Mesodermal cell (in vitro differentiated cells): ENCODE measurements around the gene ST3GAL2.
"Not testable (repeated sequence)": the region's sequence is repeated elsewhere in the genome, so short reads cannot be mapped to it uniquely, and the experiment has no call there.

Experiments used
- H3K27ac ChIP-seq: 2 replicates; pipeline ENCODE4 v1.7.0; 2013; ENCODE audit warnings: mild to moderate bottlenecking, low read depth, low read length, moderate library complexity; ENCODE audit not compliant: severe bottlenecking
- H3K36me3 ChIP-seq: 2 replicates; pipeline ENCODE4 v1.7.1; 2013; ENCODE audit warnings: mild to moderate bottlenecking, low read length, moderate library complexity; ENCODE audit not compliant: control insufficient read depth, insufficient read depth
- H3K4me1 ChIP-seq: one replicate; pipeline ENCODE4 v1.7.1; 2013; ENCODE audit warnings: mild to moderate bottlenecking, low read length; ENCODE audit not compliant: insufficient read depth, control insufficient read depth, poor library complexity, severe bottlenecking
- H3K4me3 ChIP-seq: 2 replicates; pipeline ENCODE4 v1.7.0; 2013; ENCODE audit warnings: low read length, control low read depth, mild to moderate bottlenecking; ENCODE audit not compliant: insufficient read depth, poor library complexity, severe bottlenecking; ENCODE audit errors: extremely low read depth
- H3K9me3 ChIP-seq: 2 replicates; pipeline ENCODE4 v1.7.1; 2013; ENCODE audit warnings: mild to moderate bottlenecking, low read length, moderate library complexity; ENCODE audit not compliant: control insufficient read depth
- WGBS, 2 experiments: methylation state at CpG; one replicate each; pipeline ENCODE4 v1.1.5; 2013; ENCODE audit warnings: missing lambda C conversion rate in 2 of 2; ENCODE audit not compliant: insufficient coverage in 2 of 2; 5-methylcytosine and 5-hydroxymethylcytosine counted together

Gene ST3GAL2

DNA sequence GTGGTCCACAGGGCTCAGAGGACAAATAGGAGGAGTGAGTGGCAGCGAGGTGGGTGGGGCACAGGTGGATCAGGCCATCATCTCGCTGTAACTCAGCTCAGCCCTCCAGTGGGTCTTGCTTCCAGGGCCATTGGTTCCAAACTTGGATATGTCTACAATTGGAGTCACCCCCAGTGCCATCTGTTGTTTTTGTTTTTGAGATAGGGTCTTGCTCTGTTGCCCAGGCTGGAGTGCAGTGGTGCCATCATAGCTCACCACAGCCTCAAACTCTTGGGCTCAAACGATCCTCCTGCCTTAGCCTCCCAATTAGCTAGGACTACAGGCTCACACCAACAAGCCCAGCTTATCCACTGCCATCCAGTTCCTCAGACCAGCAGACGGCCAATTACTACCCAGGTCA lies 46.3 kb downstream of the ST3GAL2 start:
- peaks cover 13% of the 10 kb centered on the region for H3K4me1 ChIP-seq
- H3K4me3 ChIP-seq, result no peak overlapping the region
- no peak overlapping the region for H3K27ac ChIP-seq
- 93 to 97% methylated on average over 3 of the region's 4 CpGs for WGBS, 2 experiments
- no peaks in the 10 kb centered on the region for H3K9me3 ChIP-seq
- H3K36me3 ChIP-seq, result peaks cover 83% of the 10 kb centered on the region

DNA sequence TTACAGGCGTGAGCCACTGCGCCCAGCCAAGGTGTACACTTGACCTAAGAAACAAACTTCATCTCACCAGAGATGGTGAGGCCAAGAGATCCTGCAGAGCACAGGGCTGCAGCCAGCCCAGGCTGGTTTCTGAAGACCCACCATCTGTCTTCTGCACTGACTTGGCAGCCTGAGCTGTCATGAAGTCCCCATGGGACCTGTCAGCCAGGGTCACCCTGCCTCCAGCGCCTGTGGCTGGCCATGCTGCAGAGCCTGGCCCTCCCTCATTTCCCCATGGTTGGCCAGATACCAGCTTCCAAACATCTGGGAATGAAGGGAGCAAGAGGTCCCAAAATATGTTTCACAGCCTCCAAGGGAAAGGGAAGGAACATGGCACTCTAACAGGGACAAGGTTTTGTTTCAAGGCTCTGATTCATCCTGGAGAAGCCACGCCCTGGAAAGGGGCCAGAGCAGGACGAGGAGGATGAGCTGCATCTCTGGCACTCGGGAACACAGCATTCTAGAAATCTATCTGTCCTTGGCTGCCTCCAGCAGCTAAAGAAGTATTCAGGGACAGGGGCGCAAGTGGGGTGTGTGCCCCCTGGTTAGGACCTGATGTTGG lies 46.9 kb downstream of the ST3GAL2 start:
- Histone ChIP-seq H3K27ac (no peak overlapping the region), H3K36me3 (peaks cover 85% of the 10 kb centered on the region), H3K9me3 (no peaks in the 10 kb centered on the region), H3K4me3 (no peak overlapping the region), H3K4me1 (peaks cover 13% of the 10 kb centered on the region)
- WGBS, 2 experiments, result 96 to 97% methylated on average over 4 to 7 of the region's 7 CpGs

DNA sequence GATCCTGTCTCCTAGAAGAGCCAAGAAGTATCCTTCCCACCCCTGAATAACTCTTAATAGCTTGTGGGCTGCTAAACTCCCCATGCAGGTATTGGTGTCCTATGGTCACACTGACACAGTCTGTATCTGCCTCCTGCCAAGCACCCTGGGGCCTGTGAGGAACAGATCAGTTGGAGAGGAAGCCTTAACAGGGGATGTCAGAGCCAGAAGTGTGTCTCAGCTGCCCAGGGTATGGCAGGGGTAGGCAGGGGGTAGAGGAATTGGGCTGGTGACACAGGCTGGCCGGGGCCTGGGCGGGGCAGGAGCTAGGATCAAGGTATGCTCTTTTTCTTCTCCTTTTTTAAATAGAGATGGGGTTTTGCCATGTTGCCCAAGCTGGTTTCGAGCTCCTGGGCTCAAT lies 47.5 kb downstream of the ST3GAL2 start:
- H3K4me1 ChIP-seq, result peaks cover 10% of the 10 kb centered on the region
- H3K9me3 ChIP-seq, result no peaks in the 10 kb centered on the region
- no peak overlapping the region for H3K27ac ChIP-seq
- H3K4me3 ChIP-seq, result no peak overlapping the region
- WGBS, 2 experiments, result 100% methylated on average over 2 of the region's 3 CpGs
- peaks cover 89% of the 10 kb centered on the region for H3K36me3 ChIP-seq

DNA sequence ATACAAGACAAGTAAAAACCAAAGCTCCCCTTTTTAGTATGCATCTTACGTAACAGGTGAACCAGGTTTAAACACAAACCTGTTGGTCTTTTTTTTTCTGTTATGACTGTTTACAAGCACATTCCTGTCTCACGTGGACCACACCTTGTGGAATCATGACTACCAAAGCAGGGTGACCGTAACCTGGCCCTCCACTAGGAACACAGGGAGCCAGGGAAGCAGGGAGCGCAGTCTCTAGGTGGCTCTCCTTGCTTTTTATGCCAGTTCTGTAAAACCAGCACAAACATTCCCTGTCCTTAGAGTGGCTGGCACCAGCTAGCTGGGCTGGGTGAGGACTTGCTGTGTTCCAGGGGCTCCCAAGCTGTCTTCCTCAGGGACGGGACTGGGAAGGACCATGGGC lies 48.1 kb downstream of the ST3GAL2 start:
- WGBS, 2 experiments, result 95 to 100% methylated on average over 3 to 4 of the region's 5 CpGs
- Histone ChIP-seq H3K27ac (no peak overlapping the region), H3K9me3 (no peaks in the 10 kb centered on the region), H3K36me3 (peaks cover 89% of the 10 kb centered on the region), H3K4me1 (peaks cover 7% of the 10 kb centered on the region), H3K4me3 (no peak overlapping the region)

DNA sequence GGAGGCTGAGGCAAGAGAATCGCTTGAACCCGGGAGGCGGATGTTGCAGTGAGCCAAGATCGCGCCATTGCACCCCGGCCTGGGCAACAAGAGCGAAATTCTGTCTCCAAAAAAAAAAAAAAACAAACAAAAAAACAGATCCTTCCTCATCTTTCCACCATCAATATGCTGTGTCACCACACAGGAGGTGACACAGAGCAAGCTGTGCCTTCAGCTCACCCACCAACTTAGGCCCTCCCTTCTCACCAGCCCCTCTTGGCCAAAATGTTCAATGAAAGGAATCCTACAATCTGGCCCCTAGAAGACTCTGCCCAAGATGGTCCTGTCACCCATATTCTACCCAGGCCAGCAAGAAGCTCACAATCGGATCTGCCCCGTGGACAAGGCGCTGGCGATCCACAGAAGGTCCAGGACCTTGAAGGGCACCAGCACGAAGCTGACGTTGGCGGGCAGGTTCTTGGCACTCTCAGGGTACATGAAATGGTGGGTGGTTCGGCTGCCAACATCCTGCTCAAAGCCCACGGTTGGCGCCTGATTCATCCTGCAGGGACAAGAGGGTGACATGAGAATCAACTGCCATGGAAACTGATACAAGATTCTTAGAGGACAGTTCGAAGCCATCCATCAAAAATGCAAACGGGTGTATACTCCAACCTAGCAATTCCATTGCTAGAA lies 50.8 kb downstream of the ST3GAL2 start:
- H3K36me3 ChIP-seq, result peaks cover 89% of the 10 kb centered on the region
- 96 to 98% methylated on average over 13 of the region's 19 CpGs for WGBS, 2 experiments

DNA sequence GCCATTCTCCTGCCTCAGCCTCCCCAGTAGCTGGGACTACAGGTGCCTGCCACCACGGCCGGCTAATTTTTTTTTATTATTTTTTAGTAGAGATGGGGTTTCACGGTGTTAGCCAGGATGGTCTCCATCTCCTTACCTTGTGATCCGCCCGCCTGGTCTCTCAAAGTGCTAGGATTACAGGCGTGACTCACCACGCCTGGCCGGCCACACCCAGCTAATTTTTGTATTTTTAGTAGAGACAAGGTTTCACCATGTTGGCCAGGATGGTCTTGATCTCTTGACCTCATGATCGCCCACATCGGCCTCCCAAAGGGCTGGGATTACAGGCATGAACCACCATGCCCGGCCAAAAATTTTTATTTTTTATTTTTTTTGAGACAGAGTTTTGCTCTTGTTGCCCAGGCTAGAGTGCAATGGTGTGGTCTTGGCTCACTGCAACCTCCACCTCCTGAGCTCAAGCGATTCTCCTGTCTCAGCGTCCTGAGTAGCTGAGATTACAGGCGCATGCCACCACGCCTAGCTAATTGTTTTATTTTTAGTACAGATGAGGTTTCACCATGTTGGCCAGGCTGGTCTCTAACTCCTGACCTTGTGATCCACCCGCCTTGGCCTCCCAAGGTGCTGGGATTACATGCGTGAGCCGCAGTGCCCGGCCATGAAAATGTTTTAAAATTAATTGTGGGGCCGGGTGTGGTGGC lies 52.5 kb downstream of the ST3GAL2 start:
- peaks cover 82% of the 10 kb centered on the region for H3K36me3 ChIP-seq
- not testable (repeated sequence) for H3K9me3 ChIP-seq, H3K27ac ChIP-seq, H3K4me3 ChIP-seq, H3K4me1 ChIP-seq
- WGBS, 2 experiments, result 96% methylated on average over 11 to 16 of the region's 20 CpGs

More for the DNA sequence above, 50.8 kb downstream of the ST3GAL2 start:
- Histone ChIP-seq H3K4me3 (no peak overlapping the region), H3K27ac (no peak overlapping the region), H3K9me3 (no peaks in the 10 kb centered on the region), H3K4me1 (peaks cover 7% of the 10 kb centered on the region)

DNA sequence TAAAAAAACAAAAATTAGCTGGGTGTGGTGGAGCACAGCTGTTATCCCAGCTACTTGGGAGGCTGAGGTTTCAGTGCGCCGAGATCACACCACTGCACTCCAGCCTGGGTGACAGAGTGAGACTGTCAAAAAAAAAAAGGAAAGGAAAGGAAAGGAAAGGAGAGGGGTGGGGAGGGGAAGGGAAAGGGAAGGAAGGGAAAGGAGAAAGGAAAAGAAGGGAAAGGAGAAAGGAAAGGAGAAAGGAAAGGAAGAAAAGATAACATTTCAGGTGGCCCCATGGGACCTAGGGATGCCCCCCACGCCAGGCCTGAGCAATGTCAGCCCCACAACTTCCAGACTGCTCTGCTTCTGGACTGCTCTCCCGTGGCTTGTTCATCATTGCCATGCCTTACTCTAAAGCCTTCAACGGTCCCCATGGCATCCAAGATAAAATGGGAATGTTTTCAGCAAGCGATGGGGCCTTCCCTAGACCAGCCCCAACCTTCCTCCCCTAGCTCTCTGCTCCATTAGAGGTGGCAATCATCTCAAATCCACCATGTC lies 55.4 kb downstream of the ST3GAL2 start:
- Histone ChIP-seq H3K4me3 (no peak overlapping the region), H3K36me3 (peaks cover 68% of the 10 kb centered on the region), H3K4me1 (peaks cover 6% of the 10 kb centered on the region), H3K27ac (no peak overlapping the region), H3K9me3 (no peaks in the 10 kb centered on the region)
- WGBS, 2 experiments, result 97 to 98% methylated on average over 6 of the region's 6 CpGs

DNA sequence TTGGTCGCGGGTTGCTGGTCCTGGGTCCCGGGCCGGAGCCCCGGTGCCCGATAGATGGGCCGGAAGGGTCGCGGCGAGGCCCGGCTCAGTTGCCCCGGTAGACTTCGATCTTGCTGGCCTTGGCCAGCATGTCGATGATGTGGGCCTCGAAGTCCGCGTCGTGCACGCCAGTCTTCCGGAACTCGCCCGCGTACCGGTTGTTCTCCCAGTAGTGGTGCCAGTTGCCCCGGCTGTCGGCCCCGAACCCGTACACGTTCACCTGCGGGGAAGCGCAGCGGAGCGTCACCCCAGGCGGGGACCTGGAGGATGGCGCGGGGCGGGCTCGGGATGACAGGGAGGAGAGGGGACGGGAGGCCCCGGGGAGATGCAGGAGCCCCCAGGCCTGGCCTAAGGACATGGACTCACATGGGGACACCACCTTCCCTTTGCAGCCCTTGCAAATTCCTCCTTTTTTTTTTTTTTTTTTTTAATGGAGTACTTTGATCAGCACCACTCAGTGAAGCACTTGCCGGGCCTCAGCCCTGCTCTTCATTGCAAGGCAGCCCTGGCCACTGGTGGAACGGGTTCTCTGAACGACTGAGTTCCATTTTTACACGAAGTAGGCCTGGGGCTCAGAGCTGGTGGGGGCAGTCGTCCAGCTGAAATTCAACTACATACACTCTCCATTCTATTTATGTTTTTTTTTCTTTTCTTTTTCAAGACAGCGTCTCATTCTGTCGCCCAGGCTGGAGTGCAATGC lies 57.1 kb downstream of the ST3GAL2 start:
- 22 to 26% methylated on average over 37 to 40 of the region's 47 CpGs for WGBS, 2 experiments
- Histone ChIP-seq H3K4me1 (peaks cover 6% of the 10 kb centered on the region), H3K9me3 (no peaks in the 10 kb centered on the region), H3K36me3 (peaks cover 54% of the 10 kb centered on the region), H3K4me3 (peak overlapping the region; percentile 67), H3K27ac (peak overlapping the region; percentile 50)

DNA sequence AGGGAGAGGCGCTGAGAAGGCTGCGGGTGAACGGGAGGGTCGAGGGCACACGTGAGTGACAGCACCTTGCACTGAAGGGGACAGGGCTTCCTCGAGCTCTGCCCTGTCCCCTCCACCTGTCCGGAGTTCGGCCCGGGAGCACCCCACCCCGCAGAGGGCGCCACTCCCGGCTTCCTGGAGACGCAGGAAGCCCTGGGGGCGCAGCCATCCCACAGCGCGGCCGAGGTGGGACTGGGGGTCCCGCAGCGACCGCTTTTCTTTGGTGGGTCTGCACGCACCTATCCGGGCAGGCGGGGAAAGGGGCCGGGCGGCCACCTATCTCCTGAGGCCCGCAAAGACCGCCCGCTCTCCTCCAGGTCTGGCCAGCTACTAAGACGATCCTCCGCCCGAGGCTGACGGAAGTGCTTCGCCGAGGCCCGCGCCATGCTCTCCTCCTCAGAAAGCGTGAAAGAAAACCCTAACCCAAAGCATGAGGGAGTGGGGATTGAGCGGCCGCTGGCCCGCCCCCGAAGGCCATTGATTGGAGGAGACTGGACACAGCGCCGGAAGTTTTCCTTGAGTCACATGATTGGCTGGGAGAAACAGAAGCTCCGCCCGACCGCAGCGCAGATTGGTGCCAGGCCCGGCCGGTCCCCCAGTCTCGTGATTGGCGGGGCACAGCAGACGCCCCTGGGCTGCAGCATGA lies 57.8 kb downstream of the ST3GAL2 start:
- WGBS, 2 experiments, result 1 to 3% methylated on average over 45 to 50 of the region's 52 CpGs
- Histone ChIP-seq H3K4me1 (peaks cover 6% of the 10 kb centered on the region), H3K9me3 (no peaks in the 10 kb centered on the region), H3K36me3 (peaks cover 56% of the 10 kb centered on the region), H3K27ac (peak overlapping the region; percentile 89), H3K4me3 (peak overlapping the region; percentile 67)
